ENCODE data around the gene FXYD3.

Gene FXYD3

GRCh38 chr19:35105411-35106290 lies 10.0 kb upstream of the FXYD3 start:
- Histone ChIP-seq H3K9me3 (ENCODE audit: control insufficient read depth, low read length) (no peaks in the 10 kb centered on the region), H3K36me3 (ENCODE audit: control insufficient read depth, insufficient read depth, low read length) (no peaks in the 10 kb centered on the region), H3K4me1 (ENCODE audit: control insufficient read depth, insufficient read depth, low read length, poor library complexity, severe bottlenecking) (no peaks in the 10 kb centered on the region), H3K4me3 (ENCODE audit: insufficient read depth, low read depth, low read length, poor library complexity, severe bottlenecking) (no peak overlapping the region), H3K27ac (ENCODE audit: insufficient read depth, low read length, poor library complexity, severe bottlenecking) (no peak overlapping the region), H3K27me3 (replicated peaks; ENCODE audit: control insufficient read depth, insufficient read depth, low read length, poor library complexity, severe bottlenecking) (no peaks in the 10 kb centered on the region)
- no peak for DNase-seq

GRCh38 chr19:35106291-35106583 lies 9.4 kb upstream of the FXYD3 start:
- H3K27me3 ChIP-seq (replicated peaks; ENCODE audit: control insufficient read depth, insufficient read depth, low read length, poor library complexity, severe bottlenecking) = no peaks in the 10 kb centered on the region
- H3K4me1 ChIP-seq (ENCODE audit: control insufficient read depth, insufficient read depth, low read length, poor library complexity, severe bottlenecking) = no peaks in the 10 kb centered on the region
- no peaks in the 10 kb centered on the region for H3K36me3 ChIP-seq (ENCODE audit: control insufficient read depth, insufficient read depth, low read length)
- no peaks in the 10 kb centered on the region for H3K9me3 ChIP-seq (ENCODE audit: control insufficient read depth, low read length)
- no peak overlapping the region for H3K4me3 ChIP-seq (ENCODE audit: insufficient read depth, low read depth, low read length, poor library complexity, severe bottlenecking)
- H3K27ac ChIP-seq (ENCODE audit: insufficient read depth, low read length, poor library complexity, severe bottlenecking) = no peak overlapping the region
- DNase-seq = no peak

- no peak for DNase-seq
- Histone ChIP-seq H3K4me1 (ENCODE audit: control insufficient read depth, insufficient read depth, low read length, poor library complexity, severe bottlenecking) (no peaks in the 10 kb centered on the region), H3K9me3 (ENCODE audit: control insufficient read depth, low read length) (no peaks in the 10 kb centered on the region), H3K36me3 (ENCODE audit: control insufficient read depth, insufficient read depth, low read length) (no peaks in the 10 kb centered on the region), H3K4me3 (ENCODE audit: insufficient read depth, low read depth, low read length, poor library complexity, severe bottlenecking) (no peak overlapping the region), H3K27ac (ENCODE audit: insufficient read depth, low read length, poor library complexity, severe bottlenecking) (no peak overlapping the region), H3K27me3 (replicated peaks; ENCODE audit: control insufficient read depth, insufficient read depth, low read length, poor library complexity, severe bottlenecking) (no peaks in the 10 kb centered on the region)
Measured at GRCh38 chr19:35106898-35107541, 8.6 kb upstream of the FXYD3 start.

- no peak for DNase-seq
- Histone ChIP-seq H3K9me3 (ENCODE audit: control insufficient read depth, low read length) (no peaks in the 10 kb centered on the region), H3K27me3 (replicated peaks; ENCODE audit: control insufficient read depth, insufficient read depth, low read length, poor library complexity, severe bottlenecking) (no peaks in the 10 kb centered on the region), H3K4me1 (ENCODE audit: control insufficient read depth, insufficient read depth, low read length, poor library complexity, severe bottlenecking) (no peaks in the 10 kb centered on the region), H3K36me3 (ENCODE audit: control insufficient read depth, insufficient read depth, low read length) (no peaks in the 10 kb centered on the region), H3K27ac (ENCODE audit: insufficient read depth, low read length, poor library complexity, severe bottlenecking) (no peak overlapping the region), H3K4me3 (ENCODE audit: insufficient read depth, low read depth, low read length, poor library complexity, severe bottlenecking) (no peak overlapping the region)
Measured at GRCh38 chr19:35107545-35107944, 8.1 kb upstream of the FXYD3 start.

- Histone ChIP-seq H3K27me3 (replicated peaks; ENCODE audit: control insufficient read depth, insufficient read depth, low read length, poor library complexity, severe bottlenecking) (no peaks in the 10 kb centered on the region), H3K4me3 (ENCODE audit: insufficient read depth, low read depth, low read length, poor library complexity, severe bottlenecking) (no peak overlapping the region), H3K9me3 (ENCODE audit: control insufficient read depth, low read length) (no peaks in the 10 kb centered on the region), H3K4me1 (ENCODE audit: control insufficient read depth, insufficient read depth, low read length, poor library complexity, severe bottlenecking) (no peaks in the 10 kb centered on the region), H3K36me3 (ENCODE audit: control insufficient read depth, insufficient read depth, low read length) (no peaks in the 10 kb centered on the region), H3K27ac (ENCODE audit: insufficient read depth, low read length, poor library complexity, severe bottlenecking) (no peak overlapping the region)
- no peak for DNase-seq
Measured at GRCh38 chr19:35108730-35109129, 6.9 kb upstream of the FXYD3 start.

GRCh38 chr19:35109395-35110112 lies 6.1 kb upstream of the FXYD3 start:
- Histone ChIP-seq H3K4me1 (ENCODE audit: control insufficient read depth, insufficient read depth, low read length, poor library complexity, severe bottlenecking) (peaks cover 3% of the 10 kb centered on the region), H3K27ac (ENCODE audit: insufficient read depth, low read length, poor library complexity, severe bottlenecking) (no peak overlapping the region), H3K9me3 (ENCODE audit: control insufficient read depth, low read length) (no peaks in the 10 kb centered on the region), H3K4me3 (ENCODE audit: insufficient read depth, low read depth, low read length, poor library complexity, severe bottlenecking) (no peak overlapping the region), H3K27me3 (replicated peaks; ENCODE audit: control insufficient read depth, insufficient read depth, low read length, poor library complexity, severe bottlenecking) (peaks cover 3% of the 10 kb centered on the region), H3K36me3 (ENCODE audit: control insufficient read depth, insufficient read depth, low read length) (no peaks in the 10 kb centered on the region)
- no peak for DNase-seq

- peaks cover 7% of the 10 kb centered on the region for H3K4me1 ChIP-seq (ENCODE audit: control insufficient read depth, insufficient read depth, low read length, poor library complexity, severe bottlenecking)
- DNase-seq = no peak
- H3K27me3 ChIP-seq (replicated peaks; ENCODE audit: control insufficient read depth, insufficient read depth, low read length, poor library complexity, severe bottlenecking) = peaks cover 3% of the 10 kb centered on the region
- H3K4me3 ChIP-seq (ENCODE audit: insufficient read depth, low read depth, low read length, poor library complexity, severe bottlenecking) = no peak overlapping the region
- no peaks in the 10 kb centered on the region for H3K36me3 ChIP-seq (ENCODE audit: control insufficient read depth, insufficient read depth, low read length)
- no peak overlapping the region for H3K27ac ChIP-seq (ENCODE audit: insufficient read depth, low read length, poor library complexity, severe bottlenecking)
- no peaks in the 10 kb centered on the region for H3K9me3 ChIP-seq (ENCODE audit: control insufficient read depth, low read length)
Measured at GRCh38 chr19:35110974-35111373, 4.6 kb upstream of the FXYD3 start.

GRCh38 chr19:35112995-35113688 lies 2.5 kb upstream of the FXYD3 start:
- Histone ChIP-seq H3K4me3 (ENCODE audit: insufficient read depth, low read depth, low read length, poor library complexity, severe bottlenecking) (no peak overlapping the region), H3K27ac (ENCODE audit: insufficient read depth, low read length, poor library complexity, severe bottlenecking) (no peak overlapping the region), H3K9me3 (ENCODE audit: control insufficient read depth, low read length) (no peaks in the 10 kb centered on the region), H3K27me3 (replicated peaks; ENCODE audit: control insufficient read depth, insufficient read depth, low read length, poor library complexity, severe bottlenecking) (peaks cover 3% of the 10 kb centered on the region), H3K36me3 (ENCODE audit: control insufficient read depth, insufficient read depth, low read length) (no peaks in the 10 kb centered on the region), H3K4me1 (ENCODE audit: control insufficient read depth, insufficient read depth, low read length, poor library complexity, severe bottlenecking) (peaks cover 7% of the 10 kb centered on the region)
- no peak for DNase-seq

GRCh38 chr19:35114353-35115176 lies 1.1 kb upstream of the FXYD3 start:
- no peak overlapping the region for H3K27ac ChIP-seq (ENCODE audit: insufficient read depth, low read length, poor library complexity, severe bottlenecking)
- H3K27me3 ChIP-seq (replicated peaks; ENCODE audit: control insufficient read depth, insufficient read depth, low read length, poor library complexity, severe bottlenecking) = peaks cover 3% of the 10 kb centered on the region
- peak; percentile 32 to 43 (median 40) for DNase-seq
- H3K4me3 ChIP-seq (ENCODE audit: insufficient read depth, low read depth, low read length, poor library complexity, severe bottlenecking) = no peak overlapping the region
- H3K9me3 ChIP-seq (ENCODE audit: control insufficient read depth, low read length) = no peaks in the 10 kb centered on the region
- no peaks in the 10 kb centered on the region for H3K36me3 ChIP-seq (ENCODE audit: control insufficient read depth, insufficient read depth, low read length)
- peaks cover 7% of the 10 kb centered on the region for H3K4me1 ChIP-seq (ENCODE audit: control insufficient read depth, insufficient read depth, low read length, poor library complexity, severe bottlenecking)
